Gastroesophageal sphincter (tissue), 4 donors: ENCODE results near the gene TSHB. TPM values are rescaled to one million over a fixed set of nuclear protein-coding genes. Genes with fewer than 3 reads are reported as not detected.
A peak's percentile ranks its signal among the peaks of the same experiment; 100 is the strongest.

Experiments
- ATAC-seq: fragments of 150-250 bp; one replicate; pipeline ENCODE4 v1.9.1; 2016; ENCODE audit warnings: mild to moderate bottlenecking, moderate library complexity
- H3K27ac ChIP-seq, 4 donors: fragments of 200-600 bp; sonication (generic) in 3 of 4; 1 replicate in 3 of 4; 2 replicates in 1 of 4; pipeline ENCODE4 v1.5.1; 2016 to 2019
- H3K27me3 ChIP-seq: fragments of 200-600 bp; sonication (generic); one replicate; pipeline ENCODE4 v1.5.1; 2019
- H3K36me3 ChIP-seq, 2 donors: fragments of 200-600 bp; sonication (generic); one replicate each; pipeline ENCODE4 v1.5.1; 2019; ENCODE audit warnings: control low read depth in 1 of 2
- H3K4me1 ChIP-seq, 3 donors: fragments of 200-600 bp; sonication (generic); 1 replicate in 2 of 3; 2 replicates in 1 of 3; pipeline ENCODE4 v1.5.1; 2016 to 2019; ENCODE audit warnings: control low read depth in 2 of 3
- H3K4me3 ChIP-seq, 2 donors: fragments of 200-600 bp; sonication (generic); one replicate each; pipeline ENCODE4 v1.5.1; 2019; ENCODE audit warnings: mild to moderate bottlenecking in 1 of 2, moderate library complexity in 1 of 2
- H3K9me3 ChIP-seq, 3 donors: fragments of 200-600 bp; sonication (generic); one replicate each; pipeline ENCODE4 v1.5.1; 2017 to 2019; ENCODE audit warnings: control low read depth in 2 of 3
- CTCF ChIP-seq, 4 experiments: fragments of 200-600 bp in 2 of 4; fragments of 450-650 bp in 2 of 4; sonication (generic) in 1 of 4; IDR thresholded peaks; one replicate each; pipeline ENCODE4 v1.5.1; 2017 to 2019; ENCODE audit warnings: antibody characterized with exemption in 4 of 4, mild to moderate bottlenecking in 2 of 4, moderate library complexity in 2 of 4
- EP300 ChIP-seq: sonication (generic); formaldehyde crosslinking; IDR thresholded peaks from one replicate; pipeline ENCODE4 v1.6.1; 2017; ENCODE audit warnings: antibody characterized with exemption, mild to moderate bottlenecking
- POLR2A ChIP-seq, 2 donors: fragments of 450-650 bp; IDR thresholded peaks; one replicate each; pipeline ENCODE4 v1.6.1; 2017; ENCODE audit warnings: antibody characterized with exemption in 2 of 2, mild to moderate bottlenecking in 2 of 2, moderate library complexity in 1 of 2
- POLR2AphosphoS5 ChIP-seq: sonication (generic); formaldehyde crosslinking; IDR thresholded peaks from one replicate; pipeline ENCODE4 v1.6.1; 2017; ENCODE audit warnings: antibody characterized with exemption
- WGBS, 2 donors: methylation state at CpG; one replicate each; pipeline ENCODE4 v1.1.5; 2018; ENCODE audit warnings: low coverage in 1 of 2; 5-methylcytosine and 5-hydroxymethylcytosine counted together
- total RNA-seq, 4 donors: library from RNA; depleted of rRNA; stranded (reverse); fragments of >200 nt; gene quantifications; one replicate each; pipeline ENCODE4 v1.1.0, GENCODE V29; 2016

Gene TSHB
- total RNA-seq, 4 donors from 2014 or later, result not detected

- peaks cover 11 to 99% (median 24%) of the 10 kb centered on the region in 3 donors for H3K4me1 ChIP-seq
- H3K27ac ChIP-seq, result peak overlapping the region in 3 of 4 donors; percentile 62 to 86 (median 80)
- no peak for TF ChIP-seq EP300
- no peak for TF ChIP-seq POLR2AphosphoS5
- TF ChIP-seq CTCF (IDR thresholded peaks at IDR 0.05), result no peak
- no peak for TF ChIP-seq POLR2A (IDR thresholded peaks at IDR 0.05)
These were observed 41.5 kb downstream of the TSHB start for GRCh38 chr1:115071012-115071664.

GRCh38 chr1:115073298-115074087 lies 43.9 kb downstream of the TSHB start:
- Histone ChIP-seq H3K4me1 (peaks cover 11 to 97% (median 29%) of the 10 kb centered on the region in 3 donors), H3K4me3 (peak overlapping the region in 1 of 2 donors; percentile 3), H3K27ac (peak overlapping the region; percentile 59 to 86 (median 80)), H3K36me3 (no peaks in the 10 kb centered on the region), H3K27me3 (no peaks in the 10 kb centered on the region), H3K9me3 (no peaks in the 10 kb centered on the region)
- 44 to 48% methylated on average over 6 to 8 of the region's 10 CpGs for WGBS, 2 donors
- no peak for ATAC-seq
- peak; percentile 38 for TF ChIP-seq POLR2AphosphoS5
- no peak for TF ChIP-seq EP300

More at GRCh38 chr1:115071012-115071664, 41.5 kb downstream of the TSHB start:
- 71 to 73% methylated on average over 4 to 6 of the region's 6 CpGs for WGBS, 2 donors
- H3K4me3 ChIP-seq, result no peak overlapping the region
- H3K27me3 ChIP-seq, result no peaks in the 10 kb centered on the region
- ATAC-seq, result no peak
- H3K9me3 ChIP-seq, result no peaks in the 10 kb centered on the region
- H3K36me3 ChIP-seq, result no peaks in the 10 kb centered on the region

- Histone ChIP-seq H3K27me3 (no peaks in the 10 kb centered on the region), H3K4me3 (no peak overlapping the region), H3K36me3 (no peaks in the 10 kb centered on the region), H3K9me3 (no peaks in the 10 kb centered on the region), H3K4me1 (peaks cover 11 to 82% (median 20%) of the 10 kb centered on the region in 3 donors), H3K27ac (peak overlapping the region in 3 of 4 donors; percentile 34 to 86 (median 80))
- TF ChIP-seq EP300, result no peak
- no peak for TF ChIP-seq CTCF (IDR thresholded peaks at IDR 0.05)
- no peak for TF ChIP-seq POLR2A (IDR thresholded peaks at IDR 0.05)
- TF ChIP-seq POLR2AphosphoS5, result no peak
- no peak for ATAC-seq
- WGBS, 2 donors, result 58% methylated on average over 5 of the region's 11 CpGs; no CpG with 5 or more reads in 1 of the 2 donors
These were observed 45.4 kb downstream of the TSHB start for GRCh38 chr1:115074839-115075534.

- Histone ChIP-seq H3K4me1 (peaks cover 11 to 73% (median 20%) of the 10 kb centered on the region in 3 donors), H3K27ac (peak overlapping the region; percentile 34 to 86 (median 73)), H3K27me3 (no peaks in the 10 kb centered on the region), H3K9me3 (no peaks in the 10 kb centered on the region), H3K36me3 (no peaks in the 10 kb centered on the region), H3K4me3 (no peak overlapping the region)
- no peak for TF ChIP-seq EP300
- peak; percentile 73 for TF ChIP-seq POLR2AphosphoS5
- WGBS, 2 donors, result 40 to 59% methylated on average over 1 to 4 of the region's 4 CpGs
- ATAC-seq, result peak; percentile 29
These were observed 46.8 kb downstream of the TSHB start for GRCh38 chr1:115076384-115076915.

- WGBS, 2 donors, result 43 to 56% methylated on average over 5 of the region's 5 CpGs
- H3K27ac ChIP-seq, result peak overlapping the region in 3 of 4 donors; percentile 3 to 51 (median 25)
- H3K27me3 ChIP-seq, result no peaks in the 10 kb centered on the region
- no peaks in the 10 kb centered on the region for H3K36me3 ChIP-seq
- no peaks in the 10 kb centered on the region for H3K9me3 ChIP-seq
- H3K4me1 ChIP-seq, result peaks cover 11 to 72% (median 20%) of the 10 kb centered on the region in 3 donors
- ATAC-seq, result no peak
- no peak for TF ChIP-seq POLR2AphosphoS5
- TF ChIP-seq CTCF (IDR thresholded peaks at IDR 0.05), result no peak
- TF ChIP-seq POLR2A (IDR thresholded peaks at IDR 0.05), result no peak
- TF ChIP-seq EP300, result no peak
- H3K4me3 ChIP-seq, result no peak overlapping the region
These were observed 47.8 kb downstream of the TSHB start for GRCh38 chr1:115077286-115077983.
